SIG-M5 treated with dmso at 0.1 percent for 504 hours (cell line): ENCODE data around the gene REPS2.
"Not testable (repeated sequence)": the region's sequence is repeated elsewhere in the genome, so short reads cannot be mapped to it uniquely, and the experiment has no call there.

Source experiments
- DNase-seq: peaks from one replicate; lab custom pipeline; 2025; ENCODE audit not compliant: unreplicated experiment; lab: John Stamatoyannopoulos, UW

Gene REPS2

DNA sequence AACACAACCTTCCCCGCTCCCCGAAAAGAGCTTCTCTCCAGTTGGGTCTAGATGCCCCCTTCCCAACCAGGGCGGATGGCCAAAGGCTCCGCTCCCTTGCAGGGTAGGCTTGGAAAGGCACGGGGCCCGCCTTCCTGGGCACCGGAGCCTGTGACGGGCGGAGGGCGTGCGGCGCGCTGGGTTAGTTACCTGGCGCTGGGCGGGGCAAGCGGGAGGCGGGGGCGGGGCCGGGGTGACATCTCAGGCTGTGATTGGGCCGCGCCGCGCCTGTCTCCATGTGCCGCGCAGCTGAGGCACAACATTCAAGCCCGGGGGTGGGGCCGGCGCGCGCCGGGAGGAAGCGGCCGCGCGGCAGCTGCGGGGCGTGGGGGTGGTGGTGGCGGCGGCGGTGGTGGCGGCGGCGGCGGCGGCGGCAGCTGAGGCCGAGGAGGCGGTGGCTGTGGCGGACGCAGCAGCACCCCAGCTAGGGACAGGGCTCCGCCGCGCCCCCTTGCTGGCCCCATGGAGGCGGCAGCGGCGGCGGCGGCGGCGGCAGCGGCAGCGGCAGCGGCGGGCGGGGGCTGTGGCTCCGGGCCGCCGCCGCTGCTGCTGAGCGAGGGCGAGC, at the start of gene REPS2:
Gene REPS2, plus strand, starts transcription at position 298 of the 604 bp plus-strand sequence. Its CDS starts 204 bp downstream, at position 502.
- DNase-seq: peak; percentile 51

DNA sequence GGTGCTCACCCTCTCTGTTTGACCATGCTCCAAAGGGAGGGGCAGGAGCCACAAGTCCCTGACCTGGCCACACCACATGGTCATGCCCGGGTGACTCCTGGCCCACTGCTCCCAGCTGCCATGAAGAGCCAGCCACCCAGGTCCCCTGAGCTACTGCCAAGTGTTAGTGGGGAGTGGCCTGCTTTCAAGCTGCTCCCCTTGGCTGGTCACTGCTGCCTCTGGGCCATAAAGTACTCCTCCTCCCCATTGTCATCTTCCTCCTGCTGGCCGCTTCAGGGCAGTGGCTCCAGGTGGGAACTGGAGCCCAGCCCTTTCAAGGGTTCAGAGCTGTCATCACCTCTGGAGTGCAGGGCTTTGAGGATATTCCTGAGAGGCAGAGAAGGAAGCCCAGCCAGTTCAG, 49.0 kb upstream of the REPS2 start:
- no peak for DNase-seq

DNA sequence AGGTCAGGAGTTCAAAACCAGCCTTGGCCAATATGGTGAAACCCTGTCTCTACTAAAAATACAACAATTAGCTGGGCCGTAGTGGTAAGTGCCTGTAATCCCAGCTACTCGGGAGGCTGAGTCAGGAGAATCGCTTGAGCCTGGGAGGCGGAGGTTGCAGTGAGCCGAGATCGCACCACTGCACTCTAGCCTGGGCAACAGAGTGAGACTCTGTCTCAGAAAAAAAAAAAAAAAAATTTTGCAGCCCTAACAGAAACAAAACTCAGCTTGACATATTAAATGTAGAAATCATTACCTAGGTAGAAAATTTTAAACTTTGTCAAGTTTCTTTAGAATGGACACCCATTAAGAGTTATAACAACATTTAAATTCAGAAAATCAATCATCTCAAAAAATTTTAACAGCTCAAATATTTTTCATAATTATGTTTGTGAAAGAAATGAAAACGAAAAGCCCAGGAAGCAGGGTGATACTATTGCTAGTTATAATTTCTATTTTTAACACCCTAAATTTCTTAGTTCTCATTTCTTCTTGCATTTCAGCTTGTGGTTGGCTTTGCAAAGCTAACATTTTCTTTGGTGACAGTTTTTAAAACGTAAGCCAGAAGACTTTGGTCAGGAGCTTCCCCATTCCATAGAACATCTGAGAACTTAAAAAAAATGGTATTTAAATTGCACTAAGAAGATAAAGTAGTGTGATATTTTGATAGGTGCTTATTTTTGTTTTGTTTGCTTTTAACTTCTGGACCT, 43.0 kb upstream of the REPS2 start:
- peak; percentile 76 for DNase-seq

DNA sequence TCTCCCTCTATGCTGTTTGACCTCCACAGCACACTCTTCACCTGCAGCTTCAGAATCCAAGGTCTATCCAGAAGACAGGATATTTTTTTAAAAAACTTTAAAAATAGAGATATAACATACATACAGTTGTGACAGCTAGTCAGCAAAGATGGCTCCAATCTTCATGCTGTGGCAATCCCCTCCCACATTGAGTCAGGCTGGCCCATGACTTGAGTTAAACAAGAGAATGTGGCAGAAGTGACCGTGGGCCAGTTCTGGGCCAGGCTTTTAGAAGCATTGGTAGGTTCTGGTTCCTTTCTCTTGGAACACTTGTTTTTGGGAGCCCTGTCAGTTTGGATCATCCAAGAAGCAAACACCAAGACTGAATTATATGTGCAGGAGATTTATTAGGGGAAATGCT, 36.1 kb upstream of the REPS2 start:
- no peak for DNase-seq

DNA sequence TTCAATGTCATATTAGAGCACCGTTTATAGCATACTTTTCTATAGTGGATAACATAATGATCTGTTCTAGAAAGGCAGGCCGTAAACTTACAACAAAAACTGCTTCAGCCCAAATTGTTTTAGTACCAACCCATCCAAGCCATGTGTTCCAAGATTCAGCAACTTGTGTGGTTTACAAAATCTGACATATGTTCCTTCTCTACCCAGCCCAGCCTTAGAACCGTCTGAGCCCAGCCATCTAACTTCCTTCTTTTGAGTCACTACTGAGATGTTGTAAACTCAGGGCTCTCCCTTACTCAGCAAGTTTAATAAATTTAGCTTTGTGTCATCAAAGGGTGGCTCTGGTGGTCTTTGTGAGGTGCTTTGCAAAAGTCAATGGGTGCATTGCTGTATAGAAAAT, 32.4 kb upstream of the REPS2 start:
- peak; percentile 84 for DNase-seq

DNA sequence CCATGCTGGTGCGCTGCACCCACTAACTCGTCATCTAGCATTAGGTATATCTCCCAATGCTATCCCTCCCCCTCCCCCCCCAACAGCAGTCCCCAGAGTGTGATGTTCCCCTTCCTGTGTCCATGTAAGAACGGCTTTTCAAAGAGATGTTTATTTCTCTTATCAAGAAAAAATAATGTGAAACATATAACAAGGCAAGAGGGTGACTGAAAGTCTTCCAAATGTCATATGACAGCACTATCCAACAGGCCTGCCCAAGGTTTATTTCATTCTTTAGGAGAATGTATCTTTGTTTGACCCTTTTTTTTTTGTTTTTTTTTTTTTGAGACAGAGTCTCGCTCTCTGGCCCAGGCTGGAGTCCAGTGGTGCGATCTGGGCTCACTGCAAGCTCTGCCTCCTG, 29.9 kb upstream of the REPS2 start:
- DNase-seq: no peak

DNA sequence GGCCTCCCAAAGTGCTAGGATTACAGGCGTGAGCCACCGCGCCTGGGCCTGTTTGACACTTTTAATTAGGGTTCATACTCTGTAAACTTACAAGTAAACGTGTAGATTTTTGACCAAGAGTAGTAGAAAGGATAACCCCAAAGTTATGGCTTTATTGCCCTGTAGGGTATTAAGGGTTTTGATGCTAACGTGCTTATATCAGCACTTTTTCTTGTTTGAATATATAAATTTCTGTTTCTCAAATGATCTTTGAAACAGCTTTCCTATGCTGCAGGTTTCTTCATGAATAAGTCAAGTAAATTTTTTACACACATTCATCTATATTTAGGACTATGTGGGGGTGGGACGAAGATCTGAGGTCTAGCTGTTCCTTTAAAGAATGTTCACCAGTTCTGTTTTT, 29.3 kb upstream of the REPS2 start:
- DNase-seq: no peak

DNA sequence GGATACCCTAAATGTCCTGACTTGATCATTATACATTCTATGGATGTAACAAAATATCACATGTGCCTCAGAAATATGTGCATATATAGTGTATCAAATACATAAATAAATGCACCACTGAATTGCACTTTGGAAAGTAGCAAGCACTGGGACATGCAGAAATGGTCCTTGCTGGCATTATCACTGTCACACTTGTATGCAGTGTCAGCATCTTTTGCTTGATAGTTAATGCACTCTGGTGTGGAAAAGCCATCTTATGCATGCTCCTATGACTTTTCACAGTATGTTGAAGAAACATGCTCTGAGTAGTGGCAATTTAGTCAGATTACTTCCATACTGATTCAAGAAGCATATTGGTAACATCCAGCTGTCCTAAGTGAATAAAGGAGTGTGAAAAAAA, 27.5 kb upstream of the REPS2 start:
- DNase-seq: no peak

DNA sequence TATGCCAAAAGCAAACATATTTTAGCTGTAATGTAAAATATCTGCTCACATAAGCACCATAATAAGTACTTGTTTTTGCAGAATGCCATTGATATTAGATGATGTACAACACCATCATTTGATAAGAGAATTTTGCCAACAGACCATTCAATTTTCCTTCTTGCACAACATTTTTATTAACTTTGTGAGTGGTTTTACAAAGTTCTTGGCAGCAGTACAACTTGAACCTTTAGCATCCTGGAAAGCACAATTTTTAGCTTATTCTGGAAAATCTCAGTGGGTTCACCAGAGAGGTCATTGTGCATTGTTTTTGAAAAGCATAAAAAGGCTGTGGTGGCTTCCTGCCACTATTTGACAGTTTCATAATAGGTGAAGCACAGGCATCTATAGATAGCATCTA, 26.4 kb upstream of the REPS2 start:
- DNase-seq: no peak

DNA sequence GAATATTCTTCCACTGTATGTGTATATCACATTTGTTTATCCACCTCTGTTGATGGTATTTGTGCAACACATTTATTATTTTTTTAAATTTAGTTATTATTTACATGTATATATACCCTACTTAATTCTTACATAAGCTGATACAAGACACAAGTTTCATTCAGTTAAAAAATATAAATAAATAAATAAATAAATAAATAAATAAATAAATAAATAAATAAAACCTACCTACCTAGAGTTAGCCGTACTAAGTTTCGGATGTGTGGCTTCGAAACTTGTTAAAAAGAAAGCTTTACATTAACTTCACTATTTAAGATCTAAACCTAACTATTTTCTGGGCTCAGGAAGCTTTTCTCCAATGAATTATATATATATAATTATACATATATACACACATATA, 23.3 kb upstream of the REPS2 start:
- DNase-seq: no peak

DNA sequence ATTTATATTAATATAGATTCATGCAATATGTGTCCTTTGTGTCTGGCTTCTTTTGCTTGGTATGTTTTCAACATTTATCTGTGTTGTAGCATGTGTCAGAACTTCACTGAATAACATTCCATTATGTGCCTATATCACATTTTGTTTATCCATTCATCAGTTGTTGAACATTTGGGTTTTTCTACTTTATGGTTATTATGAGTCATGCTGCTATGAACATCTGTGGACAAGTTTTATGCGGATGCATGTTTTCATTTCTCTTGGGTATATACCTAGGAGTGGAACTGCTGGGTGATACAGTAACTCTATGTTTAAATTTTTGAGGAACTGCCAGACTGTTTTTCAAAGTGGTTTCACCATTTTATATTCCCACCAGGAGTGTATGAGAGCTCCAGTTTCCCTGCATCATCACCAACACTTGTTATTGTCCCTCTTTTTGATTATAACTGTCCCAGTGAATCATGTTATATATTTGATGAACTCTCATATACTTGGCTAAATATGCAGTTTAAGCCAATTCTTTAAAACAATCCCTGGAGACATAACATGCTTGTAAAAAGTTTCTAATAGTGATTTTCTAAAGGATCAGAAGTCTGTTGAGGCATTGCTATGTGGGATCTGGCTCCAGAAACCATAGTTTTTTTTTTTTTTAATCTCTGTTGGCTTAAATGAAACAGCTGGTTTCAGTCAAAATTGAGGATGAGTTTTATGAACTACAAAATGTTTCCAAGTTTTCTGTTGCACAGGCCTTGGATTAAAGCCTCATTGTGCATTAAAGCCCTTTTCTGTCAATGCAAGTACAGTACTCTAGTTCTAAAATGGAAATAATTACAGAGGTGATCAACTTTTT, 21.6 kb upstream of the REPS2 start:
- no peak for DNase-seq

DNA sequence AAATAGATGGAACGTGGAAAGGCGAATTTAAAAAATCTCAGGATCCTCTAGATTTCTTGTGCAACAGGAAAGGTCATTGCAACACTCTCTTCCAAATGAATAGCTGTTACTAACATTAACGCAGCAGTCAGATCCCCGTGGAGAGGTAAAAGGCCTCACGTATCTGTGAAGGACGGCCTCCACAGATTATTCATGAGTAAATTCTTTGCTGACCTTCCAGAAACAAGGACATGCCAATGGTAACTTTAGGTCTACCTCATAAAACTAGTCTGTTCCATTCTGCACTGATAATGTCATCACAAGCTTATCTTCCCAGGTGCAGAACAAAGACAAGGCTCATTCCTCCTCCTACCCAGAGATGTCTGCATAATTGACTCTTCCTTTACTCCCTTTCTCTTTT, 16.1 kb upstream of the REPS2 start:
- DNase-seq: no peak

DNA sequence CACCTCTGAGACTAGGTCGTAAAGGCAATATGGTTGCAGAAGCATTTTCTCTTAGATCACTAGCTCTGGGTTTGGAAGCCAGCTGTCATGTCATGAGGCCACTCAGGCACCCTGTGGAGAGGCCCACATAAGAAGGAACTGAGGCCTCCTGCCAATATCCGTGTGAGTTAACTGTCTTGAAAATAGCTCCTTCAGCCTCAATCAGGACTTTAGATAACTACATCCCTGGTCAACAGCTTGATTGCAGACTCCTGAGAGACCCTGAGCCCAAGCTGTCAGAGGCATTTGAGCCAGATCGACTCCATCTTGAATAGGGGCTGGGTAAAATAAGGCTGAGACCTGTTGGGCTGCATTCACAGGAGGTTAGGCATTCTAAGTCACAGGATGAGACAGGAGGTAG, 15.1 kb upstream of the REPS2 start:
- DNase-seq: peak; percentile 66

DNA sequence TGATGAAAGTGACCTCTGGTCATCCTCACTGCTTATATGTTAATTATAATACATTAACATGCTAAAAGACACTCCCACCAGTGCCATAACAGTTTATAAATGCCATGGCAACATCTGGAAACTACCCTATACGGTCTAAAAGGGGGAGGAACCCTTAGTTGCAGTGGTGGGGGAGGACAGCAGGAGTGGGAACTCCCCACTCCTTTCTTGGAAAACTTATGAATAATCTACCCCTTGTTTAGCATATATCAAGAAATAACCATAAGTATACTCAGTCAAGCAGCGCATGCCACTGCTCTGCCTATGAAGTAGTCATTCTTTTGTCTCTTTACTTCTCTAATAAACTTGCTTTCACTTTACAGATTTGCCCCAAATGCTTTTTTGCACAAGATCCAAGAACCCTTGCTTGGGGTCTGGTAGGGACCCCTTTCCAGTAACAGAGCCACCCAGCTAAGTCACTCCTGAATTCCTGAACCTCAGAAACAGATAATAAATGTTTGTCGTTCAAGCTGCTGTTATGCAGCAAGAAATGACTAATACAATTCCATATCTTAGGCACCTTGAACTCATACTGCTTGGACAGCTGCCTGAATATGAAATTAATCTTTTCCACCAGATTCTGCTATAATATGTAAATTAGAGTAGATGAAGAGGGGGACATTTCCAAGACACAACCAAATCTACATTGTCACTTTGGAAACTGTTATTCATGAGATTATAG, 14.4 kb upstream of the REPS2 start:
- no peak for DNase-seq

DNA sequence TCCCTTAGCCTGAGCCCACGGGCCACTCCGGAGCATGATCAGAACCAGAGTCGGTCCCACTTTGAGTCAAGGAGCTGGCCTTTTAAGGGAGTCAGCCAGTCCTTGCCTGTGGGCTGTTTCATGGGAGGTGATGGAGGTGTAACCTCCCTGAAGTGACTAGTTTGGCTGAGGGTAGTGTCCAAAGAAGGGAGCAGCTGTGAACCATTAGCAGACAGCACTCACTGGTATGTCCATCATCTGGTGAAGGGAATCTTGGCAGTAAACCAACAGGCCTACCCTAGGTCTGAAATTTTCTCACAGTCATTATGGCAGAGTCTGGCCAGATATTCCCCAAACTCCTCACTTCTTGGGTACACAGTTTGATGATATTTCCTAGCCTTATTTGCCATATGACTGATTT, 12.3 kb upstream of the REPS2 start:
- DNase-seq: no peak

DNA sequence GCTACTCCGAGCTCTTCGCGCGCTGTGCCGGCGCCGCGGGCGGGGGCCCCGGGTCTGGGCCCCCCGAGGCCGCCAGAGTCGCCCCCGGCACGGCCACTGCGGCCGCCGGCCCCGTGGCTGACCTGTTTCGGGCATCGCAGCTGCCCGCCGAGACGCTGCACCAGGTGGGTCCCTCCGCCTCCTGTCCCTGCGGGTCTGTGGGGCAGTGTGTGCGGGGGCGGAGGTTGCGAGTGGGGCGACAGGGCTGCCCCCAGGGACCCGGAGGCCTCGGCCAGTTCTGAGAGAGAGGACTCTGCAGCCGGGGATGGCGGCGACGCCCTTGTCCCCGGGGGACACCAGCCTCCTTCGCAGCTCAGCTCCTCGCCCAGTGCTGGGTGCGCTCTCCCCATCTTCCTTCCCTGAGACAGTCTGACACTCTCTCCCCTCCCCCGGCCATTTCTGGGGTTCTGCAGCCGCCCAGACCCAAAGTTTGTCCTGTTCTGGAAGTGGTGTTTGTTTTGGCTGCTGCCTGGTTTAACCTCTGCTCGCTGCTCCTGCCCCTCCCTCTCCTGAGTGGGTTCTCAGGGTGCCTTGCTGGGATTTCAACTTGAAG, 609 bp downstream of the REPS2 start:
- no peak for DNase-seq

DNA sequence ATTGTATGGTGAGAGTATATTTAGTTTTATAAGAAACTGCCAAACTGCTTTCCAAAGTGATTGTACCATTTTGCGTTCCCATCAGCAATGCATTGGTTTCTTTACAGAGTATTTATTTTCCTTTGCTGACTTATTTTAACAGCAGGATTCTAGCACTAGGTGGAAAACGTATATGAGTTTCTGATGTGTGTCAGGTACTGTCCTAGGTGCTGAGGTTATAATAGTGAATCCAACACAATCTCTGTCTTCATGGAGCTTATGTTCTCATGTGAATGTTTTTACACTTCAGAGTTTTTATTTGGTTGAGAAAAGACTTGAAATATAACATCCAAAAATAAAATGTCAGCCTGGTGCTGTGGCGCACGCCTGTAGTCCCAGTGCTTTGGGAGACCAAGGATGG, 4.0 kb downstream of the REPS2 start:
- no peak for DNase-seq

DNA sequence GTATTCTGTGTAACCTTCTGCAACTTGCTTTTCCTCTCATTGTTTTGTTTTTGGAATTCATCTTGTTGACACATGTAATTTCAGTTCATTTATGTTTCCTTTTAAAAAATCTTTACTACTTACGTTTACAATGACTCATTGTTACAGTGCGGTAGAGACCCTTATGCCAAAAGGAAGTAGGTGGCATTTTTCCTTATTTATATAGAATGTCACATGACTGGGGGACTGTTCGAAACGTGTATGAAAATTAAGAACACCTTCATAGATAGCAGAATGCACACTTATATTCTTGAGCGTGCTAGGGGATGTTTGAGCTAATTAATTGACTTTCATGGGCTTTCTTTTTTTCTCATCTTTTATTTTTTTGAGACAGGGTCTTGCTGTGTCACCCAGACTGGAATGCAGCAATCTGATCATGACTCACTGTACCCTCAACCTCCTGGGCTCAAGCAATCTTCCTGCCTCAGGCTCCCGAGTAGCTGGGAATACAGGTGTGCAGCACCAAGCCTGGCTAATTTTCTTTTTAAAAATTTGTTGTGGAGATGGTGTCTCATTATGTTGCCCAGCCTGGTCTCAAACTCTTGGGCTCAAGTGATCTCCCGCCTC, 7.3 kb downstream of the REPS2 start:
- DNase-seq: no peak

DNA sequence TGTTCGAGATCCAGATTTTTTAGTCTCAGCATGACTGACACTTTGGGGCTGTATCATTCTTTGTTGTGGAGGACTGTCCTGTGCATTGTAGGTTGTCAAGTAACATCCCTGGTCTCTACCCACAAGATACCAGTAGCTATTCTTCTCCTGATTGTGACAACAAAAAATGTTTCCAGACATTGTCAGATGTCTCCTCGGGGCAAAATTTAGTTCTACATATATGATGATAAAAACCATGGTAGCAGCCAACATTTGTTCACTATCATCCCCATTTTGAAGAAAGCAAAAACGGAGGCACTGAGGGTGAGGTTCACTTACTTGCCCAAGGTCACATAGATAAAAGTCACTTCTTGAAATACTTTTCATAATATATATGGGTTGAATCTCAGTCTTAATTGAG, 11.3 kb downstream of the REPS2 start:
- DNase-seq: no peak

DNA sequence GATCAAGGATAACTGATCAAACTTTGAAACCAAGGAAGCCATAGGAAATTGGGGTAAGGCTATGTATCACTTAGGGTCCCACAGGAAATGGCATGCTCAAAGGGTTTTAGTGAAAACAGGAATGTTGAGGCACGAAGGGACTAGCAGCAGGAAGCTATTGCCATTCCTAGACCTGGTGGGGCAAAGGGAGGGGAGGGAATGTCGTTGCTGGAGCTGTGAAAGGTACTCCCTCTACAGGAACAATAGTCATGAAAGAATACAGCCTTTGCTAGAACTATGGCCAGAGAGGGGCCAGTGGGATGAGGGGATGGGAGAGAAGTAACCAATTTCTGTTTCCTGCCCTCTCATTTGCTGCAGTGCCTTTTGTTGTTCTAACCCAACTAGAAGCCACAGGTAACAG, 11.9 kb downstream of the REPS2 start:
- DNase-seq: no peak

DNA sequence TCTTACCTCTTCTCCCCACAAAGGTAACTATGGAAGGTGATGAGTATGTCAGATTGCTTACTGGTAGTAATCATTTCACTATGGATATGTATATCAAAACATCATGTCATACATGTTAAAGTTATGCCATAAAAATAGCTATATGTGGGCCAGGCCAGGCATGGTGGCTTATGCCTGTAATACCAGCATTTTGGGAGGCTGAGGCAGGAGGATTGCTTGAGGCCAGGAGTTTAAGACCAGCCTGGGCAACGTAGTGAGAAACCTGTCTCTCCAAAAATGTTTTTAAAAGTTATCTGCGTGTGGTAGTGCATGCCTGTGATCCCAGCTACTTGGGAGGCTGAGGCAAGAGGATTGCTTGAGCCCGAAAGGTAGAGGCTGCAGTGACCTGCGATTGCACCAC, 16.2 kb downstream of the REPS2 start:
- DNase-seq: not testable (repeated sequence)
